Measurements from ENCODE around the gene SLC6A19.
"Not testable (repeated sequence)": the region's sequence is repeated elsewhere in the genome, so short reads cannot be mapped to it uniquely, and the experiment has no call there.

The SLC6A19 gene

GRCh38 chr5:1155191-1156032 is 46.0 kb upstream of the SLC6A19 start:
- H3K36me3 ChIP-seq (ENCODE audit: low read depth) = no peaks in the 10 kb centered on the region
- H3K4me1 ChIP-seq (ENCODE audit: insufficient read depth, poor library complexity, severe bottlenecking) = no peaks in the 10 kb centered on the region
- H3K9me3 ChIP-seq (ENCODE audit: severe bottlenecking) = peaks cover 6% of the 10 kb centered on the region
- H3K27ac ChIP-seq (ENCODE audit: poor library complexity, severe bottlenecking) = no peak overlapping the region
- no peak overlapping the region for H3K4me3 ChIP-seq (ENCODE audit: severe bottlenecking)
- peaks cover 52% of the 10 kb centered on the region for H3K27me3 ChIP-seq (ENCODE audit: insufficient read depth, poor library complexity, severe bottlenecking)
- ATAC-seq (ENCODE audit: low read depth) (no peak), DNase-seq (ENCODE audit: low spot score) (peak; percentile 65)
- no peak for TF ChIP-seq CTCF (IDR thresholded peaks at IDR 0.05; ENCODE audit: poor library complexity, severe bottlenecking)

GRCh38 chr5:1156033-1156753 is 45.2 kb upstream of the SLC6A19 start:
- no peak overlapping the region for H3K27ac ChIP-seq (ENCODE audit: poor library complexity, severe bottlenecking)

GRCh38 chr5:1156754-1157460 is 44.5 kb upstream of the SLC6A19 start:
- no peak for TF ChIP-seq CTCF (IDR thresholded peaks at IDR 0.05; ENCODE audit: poor library complexity, severe bottlenecking)
- H3K9me3 ChIP-seq (ENCODE audit: severe bottlenecking) = peaks cover 6% of the 10 kb centered on the region
- H3K4me1 ChIP-seq (ENCODE audit: insufficient read depth, poor library complexity, severe bottlenecking) = peaks cover 9% of the 10 kb centered on the region
- ATAC-seq (ENCODE audit: low read depth) (no peak), DNase-seq (ENCODE audit: low spot score) (peak; percentile 54)
- peaks cover 45% of the 10 kb centered on the region for H3K27me3 ChIP-seq (ENCODE audit: insufficient read depth, poor library complexity, severe bottlenecking)
- H3K36me3 ChIP-seq (ENCODE audit: low read depth) = no peaks in the 10 kb centered on the region
- no peak overlapping the region for H3K27ac ChIP-seq (ENCODE audit: poor library complexity, severe bottlenecking)
- H3K4me3 ChIP-seq (ENCODE audit: severe bottlenecking) = no peak overlapping the region

More at GRCh38 chr5:1156033-1156753, 45.2 kb upstream of the SLC6A19 start:
- H3K36me3 ChIP-seq (ENCODE audit: low read depth) = no peaks in the 10 kb centered on the region
- no peak for ATAC-seq (ENCODE audit: low read depth)
- H3K9me3 ChIP-seq (ENCODE audit: severe bottlenecking) = peaks cover 6% of the 10 kb centered on the region
- peaks cover 2% of the 10 kb centered on the region for H3K4me1 ChIP-seq (ENCODE audit: insufficient read depth, poor library complexity, severe bottlenecking)
- H3K27me3 ChIP-seq (ENCODE audit: insufficient read depth, poor library complexity, severe bottlenecking) = peaks cover 46% of the 10 kb centered on the region
- H3K4me3 ChIP-seq (ENCODE audit: severe bottlenecking) = no peak overlapping the region
- TF ChIP-seq CTCF (IDR thresholded peaks at IDR 0.05; ENCODE audit: poor library complexity, severe bottlenecking) = no peak
- DNase-seq (ENCODE audit: low spot score) = peak; percentile 63

- Histone ChIP-seq H3K27me3 (ENCODE audit: insufficient read depth, poor library complexity, severe bottlenecking) (peaks cover 39% of the 10 kb centered on the region), H3K4me1 (ENCODE audit: insufficient read depth, poor library complexity, severe bottlenecking) (peaks cover 16% of the 10 kb centered on the region)
- H3K4me3 ChIP-seq (ENCODE audit: severe bottlenecking); H3K27ac ChIP-seq (ENCODE audit: poor library complexity, severe bottlenecking); H3K36me3 ChIP-seq (ENCODE audit: low read depth); H3K9me3 ChIP-seq (ENCODE audit: severe bottlenecking); ATAC-seq (ENCODE audit: low read depth): not testable (repeated sequence)
- peak; percentile 58 for DNase-seq (ENCODE audit: low spot score)
Observed at GRCh38 chr5:1157461-1157986, 43.9 kb upstream of the SLC6A19 start.

Measured in RWPE2 (cell line).